Stimulated activated CD4-positive, alpha-beta T cell treated with anti-CD3 and anti-CD28 coated beads, TNF-alpha, amount 100 ng/mL, for 4 hours (primary cell): Measurements from ENCODE around the gene RTL3.

Source experiments
- DNase-seq, 3 experiments: peaks; one replicate each; pipeline ENCODE4 v3.0.0-alpha.2; 2020; ENCODE audit warnings: low read depth in 3 of 3

Gene RTL3

DNA sequence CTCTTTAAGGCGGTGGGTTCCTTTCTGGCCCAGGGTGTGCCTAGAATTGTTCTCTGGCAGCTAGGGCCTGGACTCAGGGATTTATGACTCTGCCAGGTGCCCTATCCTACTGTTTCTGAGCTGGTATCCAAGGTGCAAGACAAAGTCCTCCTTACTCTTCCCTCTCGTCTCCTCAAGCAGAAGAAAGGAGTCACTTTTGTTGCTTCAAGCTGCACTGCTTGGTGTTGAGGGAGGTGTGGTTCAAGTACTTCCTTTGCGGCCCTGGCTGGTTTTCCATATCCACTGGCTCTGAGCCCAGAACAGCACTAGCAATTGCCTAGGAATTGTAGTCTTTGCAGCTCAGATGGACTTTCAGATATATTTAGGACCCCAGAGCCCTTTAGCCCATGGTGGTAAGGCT is 39.3 kb downstream of the RTL3 start:
- DNase-seq = no peak

DNA sequence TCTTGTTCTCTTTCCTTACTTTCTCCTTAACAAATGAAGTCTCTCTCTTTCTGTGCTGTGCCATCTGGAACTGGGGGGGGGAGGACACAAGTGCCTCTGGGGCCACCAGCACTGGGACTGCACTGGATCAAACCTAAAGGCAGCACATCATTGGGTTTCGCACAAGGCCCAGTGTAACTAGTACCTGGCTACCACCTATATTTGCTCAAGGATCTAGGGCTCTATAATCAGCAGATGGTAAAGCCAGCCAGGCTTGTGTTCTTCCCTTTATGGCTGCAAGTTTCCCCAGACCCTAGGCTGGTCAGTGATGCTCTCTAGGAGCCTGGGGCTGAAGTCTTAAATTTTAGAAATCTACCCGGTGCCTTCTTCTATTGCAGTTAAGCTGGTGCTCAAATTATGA is 40.1 kb downstream of the RTL3 start:
- DNase-seq = no peak

DNA sequence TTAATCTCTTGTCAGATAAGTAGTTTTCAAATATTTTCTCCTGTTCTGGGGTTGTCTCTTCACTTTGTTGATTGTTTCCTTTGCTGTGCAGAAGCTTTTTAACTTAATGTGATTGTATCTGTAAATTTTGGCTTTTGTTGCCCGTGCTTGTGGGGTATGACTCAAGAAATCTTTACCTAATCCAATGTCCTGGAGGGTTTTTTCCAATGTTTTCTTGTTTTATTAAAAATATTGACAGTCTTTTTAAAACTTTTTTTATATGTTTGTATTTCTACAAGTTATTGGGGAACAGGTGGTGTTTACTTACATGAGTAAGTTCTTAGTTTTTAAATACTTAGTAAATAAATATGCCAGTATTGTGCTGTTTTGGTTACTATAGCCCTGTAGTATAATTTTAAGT is 44.9 kb downstream of the RTL3 start:
- no peak for DNase-seq
